ENCODE results near the gene MAP2K4.

MAP2K4 gene

GRCh38 chr17:12037970-12038369 is 17.3 kb downstream of the MAP2K4 start:
- no peak for DNase-seq (ENCODE audit: extremely low read depth in 1 of 2, low read depth in 1 of 2)

GRCh38 chr17:12040478-12040877 is 19.8 kb downstream of the MAP2K4 start:
- no peak for DNase-seq (ENCODE audit: extremely low read depth in 1 of 2, low read depth in 1 of 2)

- no peak for DNase-seq (ENCODE audit: extremely low read depth in 1 of 2, low read depth in 1 of 2)
These were observed 20.6 kb downstream of the MAP2K4 start for GRCh38 chr17:12041312-12041711.

GRCh38 chr17:12043702-12044101 is 23.0 kb downstream of the MAP2K4 start:
- no peak for DNase-seq (ENCODE audit: extremely low read depth in 1 of 2, low read depth in 1 of 2)

GRCh38 chr17:12046786-12047185 is 26.1 kb downstream of the MAP2K4 start:
- DNase-seq (ENCODE audit: extremely low read depth in 1 of 2, low read depth in 1 of 2), result no peak

GRCh38 chr17:12047681-12048376 is 27.2 kb downstream of the MAP2K4 start:
- no peak for DNase-seq (ENCODE audit: extremely low read depth in 1 of 2, low read depth in 1 of 2)

GRCh38 chr17:12048843-12049473 is 28.3 kb downstream of the MAP2K4 start:
- no peak for DNase-seq (ENCODE audit: extremely low read depth in 1 of 2, low read depth in 1 of 2)

- DNase-seq (ENCODE audit: extremely low read depth in 1 of 2, low read depth in 1 of 2), result no peak
These were observed 30.1 kb downstream of the MAP2K4 start for GRCh38 chr17:12050646-12051225.

GRCh38 chr17:12053552-12053951 is 32.9 kb downstream of the MAP2K4 start:
- DNase-seq (ENCODE audit: extremely low read depth in 1 of 2, low read depth in 1 of 2), result no peak

- no peak for DNase-seq (ENCODE audit: extremely low read depth in 1 of 2, low read depth in 1 of 2)
These were observed 35.2 kb downstream of the MAP2K4 start for GRCh38 chr17:12055889-12056288.

- no peak for DNase-seq (ENCODE audit: extremely low read depth in 1 of 2, low read depth in 1 of 2)
These were observed 36.8 kb downstream of the MAP2K4 start for GRCh38 chr17:12057520-12057919.

GRCh38 chr17:12058535-12058934 is 37.9 kb downstream of the MAP2K4 start:
- DNase-seq (ENCODE audit: extremely low read depth in 1 of 2, low read depth in 1 of 2), result no peak

GRCh38 chr17:12062249-12062648 is 41.6 kb downstream of the MAP2K4 start:
- DNase-seq (ENCODE audit: extremely low read depth in 1 of 2, low read depth in 1 of 2), result no peak

- no peak for DNase-seq (ENCODE audit: extremely low read depth in 1 of 2, low read depth in 1 of 2)
These were observed 43.7 kb downstream of the MAP2K4 start for GRCh38 chr17:12064395-12064794.

GRCh38 chr17:12067485-12067884 is 46.8 kb downstream of the MAP2K4 start:
- no peak for DNase-seq (ENCODE audit: extremely low read depth in 1 of 2, low read depth in 1 of 2)

GRCh38 chr17:12068946-12069345 is 48.3 kb downstream of the MAP2K4 start:
- no peak for DNase-seq (ENCODE audit: extremely low read depth in 1 of 2, low read depth in 1 of 2)

- no peak for DNase-seq (ENCODE audit: extremely low read depth in 1 of 2, low read depth in 1 of 2)
These were observed 49.9 kb downstream of the MAP2K4 start for GRCh38 chr17:12070561-12070960.

GRCh38 chr17:12074346-12074745 is 53.7 kb downstream of the MAP2K4 start:
- no peak for DNase-seq (ENCODE audit: extremely low read depth in 1 of 2, low read depth in 1 of 2)

- no peak for DNase-seq (ENCODE audit: extremely low read depth in 1 of 2, low read depth in 1 of 2)
These were observed 57.1 kb downstream of the MAP2K4 start for GRCh38 chr17:12077773-12078172.

- no peak for DNase-seq (ENCODE audit: extremely low read depth in 1 of 2, low read depth in 1 of 2)
These were observed 58.1 kb downstream of the MAP2K4 start for GRCh38 chr17:12078791-12079190.

GRCh38 chr17:12081720-12082119 is 61.0 kb downstream of the MAP2K4 start:
- DNase-seq (ENCODE audit: extremely low read depth in 1 of 2, low read depth in 1 of 2), result no peak
